NK-92 (cell line): ENCODE results near the gene UBFD1.
"Not testable (repeated sequence)": the region's sequence is repeated elsewhere in the genome, so short reads cannot be mapped to it uniquely, and the experiment has no call there.

ENCODE experiments used
- DNase-seq: peaks from one replicate; lab custom pipeline; 2025; ENCODE audit not compliant: unreplicated experiment; lab: John Stamatoyannopoulos, UW

UBFD1 gene

DNA sequence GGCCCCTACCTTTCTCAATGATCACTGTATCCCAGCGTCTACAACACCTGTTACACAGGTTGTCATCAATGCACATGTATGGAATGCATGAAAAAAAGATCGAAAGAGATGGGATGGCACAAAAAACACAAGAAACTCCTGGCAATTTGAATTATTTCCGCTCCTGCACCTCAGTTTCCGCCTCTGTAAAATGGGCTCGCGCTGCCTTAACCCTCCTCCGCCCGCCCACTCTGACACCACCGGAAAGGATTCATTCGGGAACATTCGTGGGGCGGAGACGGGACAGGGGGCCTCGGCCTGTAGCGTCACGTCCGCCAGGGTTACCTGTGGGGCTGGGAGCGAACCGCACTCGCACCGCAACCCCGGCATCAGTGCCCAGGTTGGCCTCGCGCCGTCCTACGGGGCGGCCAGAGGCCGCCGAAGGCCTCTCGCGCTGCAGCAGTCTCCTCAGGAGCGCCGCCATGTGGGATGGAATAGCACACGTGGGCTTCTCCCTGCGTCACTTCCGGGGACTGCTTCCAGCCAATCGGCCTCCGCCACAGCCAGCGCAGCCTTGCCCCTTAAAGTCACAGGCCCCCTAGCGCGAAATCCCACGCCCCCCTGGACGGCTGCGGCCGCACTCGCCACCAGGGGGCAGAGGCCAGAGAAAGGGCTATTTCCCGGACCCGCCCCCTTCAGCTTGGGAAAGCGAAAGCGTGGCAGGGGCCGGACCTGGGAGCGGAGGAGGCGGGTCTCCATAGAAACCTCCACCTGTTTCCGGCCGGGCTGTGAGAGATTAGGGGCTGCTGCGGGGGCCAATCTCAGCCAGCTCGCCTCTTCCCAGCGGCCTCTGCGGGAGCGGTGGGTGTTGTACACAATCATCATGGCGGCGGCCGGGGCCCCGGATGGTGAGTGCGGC is at the start of gene UBFD1, which contains the start of gene EARS2:
Gene UBFD1 (plus strand): TSS at position 847 of the 898 bp plus-strand sequence. CDS start 16 bp downstream, at position 863.
Gene EARS2 (minus strand): TSS at position 470 of the 898 bp plus-strand sequence. CDS start 7 bp downstream, at position 463.
- peak; percentile 95 for DNase-seq

- no peak for DNase-seq
Measured at GRCh38 chr16:23508589-23509440, 48.7 kb upstream of the UBFD1 start.

DNA sequence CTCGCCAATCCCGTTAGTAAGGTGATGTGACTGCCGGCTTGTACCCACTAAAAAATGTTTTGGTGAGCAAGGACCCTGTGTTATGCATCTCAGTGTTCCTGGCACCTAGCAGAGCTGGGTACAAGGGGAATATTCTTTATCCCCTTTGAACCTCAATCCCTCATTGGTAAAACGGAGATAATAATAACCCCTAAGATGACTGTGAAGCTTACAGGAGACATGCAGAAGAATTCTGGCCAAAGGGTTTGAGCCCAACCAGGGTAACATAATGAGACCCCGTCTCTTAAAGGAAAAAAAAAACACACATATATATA is 48.1 kb upstream of the UBFD1 start:
- DNase-seq: no peak

DNA sequence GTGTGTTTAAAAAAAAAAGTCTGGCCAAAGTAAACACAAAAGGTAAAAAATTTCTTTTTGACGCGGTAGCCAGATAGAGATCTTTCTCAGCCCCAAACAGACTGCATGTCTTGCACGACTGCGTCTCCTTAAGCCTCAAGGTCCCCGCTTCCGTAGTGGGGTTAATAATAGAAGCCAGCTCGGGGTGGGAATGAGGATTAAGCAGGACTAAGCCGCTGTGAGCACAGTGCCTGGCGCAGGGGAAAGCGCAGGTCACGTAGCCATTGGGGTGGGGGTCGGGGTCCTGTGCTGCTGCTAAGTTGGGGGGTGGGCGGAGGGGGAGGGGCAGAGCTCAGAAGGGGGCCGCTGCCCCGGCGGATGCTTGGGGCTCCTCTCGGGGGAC is 47.8 kb upstream of the UBFD1 start:
- DNase-seq: no peak

DNA sequence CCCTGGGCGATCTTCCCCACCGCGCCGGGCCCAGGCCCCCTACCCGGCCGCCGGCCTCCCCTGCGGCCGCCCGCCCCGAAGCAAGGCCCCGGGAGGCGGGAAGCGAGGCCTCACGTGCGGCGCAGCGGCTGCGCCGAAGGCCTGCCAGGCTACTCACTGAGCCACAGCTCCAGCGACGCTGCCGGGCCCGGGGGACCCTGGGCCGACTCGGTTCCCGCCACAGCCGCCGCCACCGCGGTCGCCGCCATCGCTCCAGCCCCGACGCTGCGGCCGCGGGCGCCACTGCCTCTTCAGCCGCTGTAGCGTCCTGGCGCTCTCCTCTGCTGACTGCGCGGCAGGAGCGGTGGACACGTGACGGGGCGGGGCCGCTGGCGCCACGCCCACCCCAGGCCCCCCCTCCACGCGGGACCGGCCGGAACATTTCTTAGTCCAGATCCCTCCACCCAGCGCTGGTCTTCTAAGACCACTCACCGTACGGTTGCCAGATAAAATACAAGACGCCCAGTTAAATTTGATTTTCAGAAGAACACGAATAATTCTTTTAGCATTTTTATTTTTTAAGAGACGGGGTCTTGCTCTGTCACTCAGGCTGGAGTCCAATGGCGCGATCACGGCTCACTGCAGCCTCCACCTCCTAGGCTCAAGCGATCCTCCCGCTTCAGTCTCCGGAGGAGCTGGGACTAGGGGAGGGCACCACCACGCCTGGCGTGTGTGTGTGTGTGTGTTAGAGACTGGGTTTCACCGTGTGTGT is 47.2 kb upstream of the UBFD1 start, which contains the start of gene GGA2:
Gene GGA2 (minus strand): TSS at position 331 of the 751 bp plus-strand sequence. CDS start 83 bp downstream, at position 248.
- no peak for DNase-seq

- DNase-seq: not testable (repeated sequence)
Measured at GRCh38 chr16:23510915-23511270, 46.6 kb upstream of the UBFD1 start.

- no peak for DNase-seq
Measured at GRCh38 chr16:23511731-23512130, 45.8 kb upstream of the UBFD1 start.

DNA sequence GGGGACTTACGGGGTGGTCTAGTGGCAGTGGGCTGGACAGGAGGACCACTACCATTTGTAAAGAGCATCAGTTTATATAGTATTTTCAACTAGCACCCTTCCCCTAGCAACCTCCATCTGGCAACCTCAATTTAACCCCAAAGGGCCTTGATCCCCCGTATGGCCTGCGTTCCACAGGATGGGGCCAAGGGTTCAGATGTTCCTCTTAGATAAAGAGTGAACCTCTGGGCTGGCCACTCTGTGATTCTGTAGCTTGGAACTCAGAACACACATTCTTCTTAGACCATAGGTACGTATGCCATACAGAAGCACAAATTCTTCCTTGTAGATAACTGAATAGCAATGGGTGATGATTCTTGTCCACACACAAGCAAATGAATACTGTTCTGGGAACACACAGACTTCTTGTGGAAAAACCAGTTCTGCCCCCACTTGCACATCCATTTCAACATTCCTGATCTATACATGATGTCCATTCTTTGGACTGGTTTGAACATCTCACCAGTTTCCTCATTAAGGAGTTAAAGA is 45.3 kb upstream of the UBFD1 start:
- no peak for DNase-seq

DNA sequence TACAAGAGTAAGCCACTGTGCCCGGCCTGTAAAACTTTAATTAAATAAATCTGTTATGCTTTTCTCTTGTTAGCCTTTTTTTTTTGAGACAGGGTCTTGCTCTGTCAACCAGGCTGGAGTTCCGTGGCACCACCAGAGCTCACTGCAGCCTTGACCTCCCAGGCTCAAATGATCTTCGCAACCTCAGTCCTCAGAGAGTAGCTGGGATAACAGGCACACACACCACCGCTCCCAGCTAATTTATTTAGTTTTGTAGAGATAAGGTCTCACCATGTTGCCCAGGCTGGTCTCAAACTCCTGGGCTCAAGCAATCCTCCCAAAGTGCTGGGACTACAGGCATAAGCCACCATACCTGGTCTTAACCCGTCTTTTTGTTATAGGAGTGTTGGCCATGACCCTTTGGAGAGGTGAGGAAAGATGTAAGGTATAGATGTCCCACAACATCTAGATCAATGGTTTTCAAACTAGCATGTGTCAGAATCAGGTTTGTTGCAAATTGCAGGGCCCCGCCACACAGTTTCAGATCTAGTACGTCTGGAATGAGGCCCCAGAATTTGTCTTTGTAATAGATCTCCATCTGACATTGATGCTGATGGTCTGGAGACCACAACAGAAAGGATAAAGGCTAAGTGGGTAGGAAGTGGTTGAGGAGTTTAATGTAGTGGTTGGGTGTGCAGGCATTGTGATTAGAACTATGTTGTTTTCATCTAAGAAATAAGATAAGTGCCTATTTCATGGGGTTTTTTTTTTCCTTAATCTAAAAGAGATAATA is 43.0 kb upstream of the UBFD1 start:
- DNase-seq: no peak

DNA sequence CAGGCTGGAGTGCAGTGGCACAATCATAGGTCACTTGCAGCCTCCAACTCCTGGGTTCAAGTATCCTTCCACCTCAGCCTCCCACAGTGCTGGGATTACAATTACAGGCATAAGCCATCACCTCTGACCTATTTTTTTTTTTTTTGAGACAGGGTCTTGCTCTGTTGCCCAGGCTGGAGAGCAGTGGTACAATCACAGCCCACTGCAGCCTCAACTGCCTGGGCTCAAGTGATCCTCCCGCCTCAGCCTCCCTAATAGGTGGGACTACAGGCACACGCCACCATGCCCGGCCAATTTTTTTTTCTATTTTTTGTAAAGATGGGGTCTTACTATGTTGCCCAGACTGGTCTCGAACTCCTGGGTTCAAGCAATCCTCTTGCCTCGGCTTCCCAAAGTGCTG is 41.6 kb upstream of the UBFD1 start:
- DNase-seq: no peak

DNA sequence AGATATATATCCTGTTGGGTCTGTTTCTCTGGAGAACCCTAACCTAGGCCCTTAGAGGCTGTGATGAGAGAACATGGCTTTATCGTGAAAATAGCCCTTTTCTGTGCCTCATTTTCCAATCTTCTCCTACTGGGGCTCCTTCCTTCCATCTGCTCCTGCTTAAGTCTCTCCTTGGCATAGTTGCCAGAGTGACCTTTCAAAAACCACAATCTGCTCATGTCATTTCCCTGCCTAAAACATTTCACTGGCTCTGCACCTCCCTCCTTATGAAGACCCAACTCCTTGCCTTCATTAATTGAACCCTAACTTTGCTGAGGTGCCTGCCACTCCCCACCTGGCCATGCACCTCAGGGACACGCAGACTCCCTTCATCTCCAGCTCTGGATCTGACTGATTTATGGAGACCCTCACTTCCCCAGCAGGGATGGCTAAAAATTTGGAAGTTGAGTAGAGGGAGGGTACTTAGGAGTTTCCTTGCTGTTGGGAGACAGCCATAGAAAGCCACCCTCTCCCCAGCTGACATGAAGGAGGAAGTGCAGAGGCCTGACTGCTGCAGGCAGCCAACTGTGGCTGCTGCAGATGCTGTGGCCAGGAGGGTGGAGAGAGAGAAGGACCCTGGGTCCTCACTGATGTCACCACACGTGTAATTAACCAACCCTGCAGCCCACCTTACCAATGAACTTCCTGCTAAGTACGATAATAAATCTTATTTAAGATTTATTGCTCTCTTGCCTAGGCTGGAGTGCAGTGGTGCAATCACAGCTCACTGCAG is 41.0 kb upstream of the UBFD1 start:
- DNase-seq: no peak

- no peak for DNase-seq
Measured at GRCh38 chr16:23518435-23518891, 39.1 kb upstream of the UBFD1 start.

DNA sequence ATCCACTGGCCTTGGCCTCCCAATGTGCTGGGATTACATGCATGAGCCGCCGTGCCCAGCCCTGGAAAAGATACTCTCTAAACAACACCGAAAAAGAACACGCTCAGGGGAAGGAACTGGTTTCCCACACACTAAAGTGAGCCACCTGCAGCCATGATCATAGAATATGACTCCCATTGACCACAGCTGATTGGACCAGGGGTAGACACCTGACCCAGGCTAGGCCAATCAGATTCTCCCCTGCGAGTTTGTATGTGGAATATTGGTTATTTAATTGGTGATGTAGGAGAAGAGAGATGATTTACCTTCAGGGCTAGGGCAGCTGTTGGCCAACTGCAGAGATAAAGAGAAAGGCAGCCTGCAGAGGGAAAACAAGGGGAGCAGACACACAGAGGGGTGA is 38.2 kb upstream of the UBFD1 start:
- DNase-seq: no peak

- no peak for DNase-seq
Measured at GRCh38 chr16:23520500-23520899, 37.0 kb upstream of the UBFD1 start.

DNA sequence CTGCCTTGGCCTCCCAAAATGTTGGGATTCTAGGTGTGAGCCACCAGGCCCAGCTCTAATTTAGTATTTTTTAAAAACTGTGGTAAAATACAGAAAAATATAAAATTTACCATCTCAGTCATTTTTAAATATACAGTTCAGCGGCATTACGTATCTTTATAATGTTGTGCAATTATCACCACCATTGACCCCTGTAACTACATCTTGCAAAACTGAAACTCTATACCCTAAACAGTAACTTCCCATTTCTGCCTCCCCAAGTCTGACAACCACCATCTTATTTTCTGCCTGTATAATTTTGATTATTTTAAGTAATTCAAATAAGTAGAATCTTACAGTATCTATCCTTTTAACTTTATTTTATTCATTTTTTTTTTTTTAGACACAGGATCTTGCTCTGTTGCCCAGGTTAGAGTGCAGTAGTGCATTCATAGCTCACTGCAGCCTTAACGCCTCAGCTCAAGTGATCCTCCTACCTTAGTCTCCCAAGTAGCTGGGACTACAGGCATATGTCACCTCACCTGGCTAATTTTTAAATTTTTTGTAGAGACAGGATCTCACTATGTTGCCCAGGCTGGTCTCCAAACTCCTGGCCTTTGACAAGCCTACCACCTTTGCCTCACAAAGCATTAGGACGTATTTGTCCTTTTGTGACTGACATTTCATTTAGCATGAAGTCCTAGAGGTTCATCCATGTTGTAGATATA is 36.3 kb upstream of the UBFD1 start:
- no peak for DNase-seq

- no peak for DNase-seq
Measured at GRCh38 chr16:23521965-23522364, 35.6 kb upstream of the UBFD1 start.

GRCh38 chr16:23523321-23523720 is 34.2 kb upstream of the UBFD1 start:
- DNase-seq: no peak

GRCh38 chr16:23523876-23524385 is 33.6 kb upstream of the UBFD1 start:
- DNase-seq: no peak

- DNase-seq: no peak
Measured at GRCh38 chr16:23524886-23525285, 32.6 kb upstream of the UBFD1 start.
